HG03558 (cell line): ENCODE results near the gene PPARD.
"Not testable (repeated sequence)": the region's sequence is repeated elsewhere in the genome, so short reads cannot be mapped to it uniquely, and the experiment has no call there.

ENCODE experiments used
- ATAC-seq: cut with Tn5 transposase; IDR thresholded peaks from one replicate; pipeline ENCODE4 v1.9.1; 2021; ENCODE audit warnings: moderate number of reproducible peaks; ENCODE audit not compliant: unreplicated experiment; ENCODE audit errors: extremely low read depth

Gene PPARD

DNA sequence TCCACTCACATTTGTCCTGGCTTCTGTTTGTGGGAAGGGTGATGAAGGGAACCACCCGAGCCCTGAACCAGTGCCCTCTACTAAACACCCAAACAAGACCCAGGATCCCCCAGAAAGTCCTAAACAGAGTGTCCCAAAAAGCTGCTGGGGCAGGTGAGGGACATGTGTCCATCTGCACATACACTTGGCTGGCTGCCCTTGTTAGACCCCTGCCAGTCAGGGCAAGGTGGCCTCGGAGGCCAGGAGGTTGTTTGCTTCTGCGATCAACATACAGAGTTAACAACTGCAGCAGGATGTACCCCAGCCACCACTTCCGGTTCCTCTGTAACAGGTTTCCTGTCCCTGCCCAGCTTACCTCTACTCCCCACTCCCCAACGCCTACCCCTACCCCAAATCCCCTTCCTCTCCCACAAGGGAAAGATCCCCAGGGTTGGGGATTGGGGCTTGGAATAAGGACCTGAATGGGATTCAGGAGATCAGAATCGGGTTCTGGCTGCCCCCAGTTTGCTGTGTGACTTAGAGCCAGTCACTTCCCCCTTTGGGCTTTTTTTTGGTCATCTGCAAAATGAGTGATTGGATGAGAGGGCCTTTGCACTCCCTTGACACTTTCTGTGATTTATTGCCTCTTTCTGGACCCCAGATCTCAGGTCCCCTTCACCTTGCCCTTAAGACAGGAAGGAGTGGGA is 30.8 kb upstream of the PPARD start:
- no peak for ATAC-seq

DNA sequence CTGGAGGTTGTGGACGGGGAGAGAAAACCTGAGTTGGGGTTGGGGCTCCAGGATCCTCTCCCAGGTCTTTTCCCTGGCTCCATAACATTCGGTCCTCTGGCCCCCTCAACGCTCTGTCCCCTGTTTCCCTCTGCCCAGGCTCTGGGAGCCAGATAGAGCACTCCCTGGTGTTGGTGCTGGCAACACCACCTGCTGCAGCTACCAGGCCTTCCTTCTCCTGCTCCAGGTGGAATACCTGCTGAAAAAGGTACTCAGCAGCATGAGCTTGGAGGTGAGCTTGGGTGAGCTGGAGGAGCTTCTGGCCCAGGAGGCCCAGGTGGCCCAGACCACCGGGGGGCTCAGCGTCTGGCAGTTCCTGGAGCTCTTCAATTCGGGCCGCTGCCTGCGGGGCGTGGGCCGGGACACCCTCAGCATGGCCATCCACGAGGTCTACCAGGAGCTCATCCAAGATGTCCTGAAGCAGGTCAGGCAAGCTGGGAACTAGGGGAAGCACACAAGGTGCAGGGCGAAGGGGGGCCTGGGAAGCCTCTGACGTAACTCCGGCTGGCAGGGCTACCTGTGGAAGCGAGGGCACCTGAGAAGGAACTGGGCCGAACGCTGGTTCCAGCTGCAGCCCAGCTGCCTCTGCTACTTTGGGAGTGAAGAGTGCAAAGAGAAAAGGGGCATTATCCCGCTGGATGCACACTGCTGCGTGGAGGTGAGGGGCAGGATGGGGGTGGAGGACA is 30.1 kb upstream of the PPARD start:
- ATAC-seq = no peak

DNA sequence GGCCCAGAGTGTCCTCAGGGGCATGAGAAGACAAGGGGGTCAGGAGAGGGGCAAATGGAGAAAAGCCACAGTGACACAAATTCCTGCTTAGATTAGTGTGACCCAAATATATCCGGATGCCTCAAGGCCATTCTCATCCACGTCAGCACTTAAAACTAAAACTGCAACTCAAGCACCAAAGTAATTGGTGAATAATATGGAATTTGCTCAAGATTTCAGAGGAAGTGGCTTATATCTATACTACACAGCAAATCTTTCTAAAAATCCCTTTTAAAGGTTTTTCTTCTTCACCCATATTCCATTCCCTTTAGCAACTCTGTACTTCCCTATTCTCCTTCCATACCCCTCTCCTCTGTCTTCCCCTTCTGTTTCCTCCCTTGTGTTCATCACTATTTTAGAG is 29.6 kb upstream of the PPARD start:
- ATAC-seq = no peak

DNA sequence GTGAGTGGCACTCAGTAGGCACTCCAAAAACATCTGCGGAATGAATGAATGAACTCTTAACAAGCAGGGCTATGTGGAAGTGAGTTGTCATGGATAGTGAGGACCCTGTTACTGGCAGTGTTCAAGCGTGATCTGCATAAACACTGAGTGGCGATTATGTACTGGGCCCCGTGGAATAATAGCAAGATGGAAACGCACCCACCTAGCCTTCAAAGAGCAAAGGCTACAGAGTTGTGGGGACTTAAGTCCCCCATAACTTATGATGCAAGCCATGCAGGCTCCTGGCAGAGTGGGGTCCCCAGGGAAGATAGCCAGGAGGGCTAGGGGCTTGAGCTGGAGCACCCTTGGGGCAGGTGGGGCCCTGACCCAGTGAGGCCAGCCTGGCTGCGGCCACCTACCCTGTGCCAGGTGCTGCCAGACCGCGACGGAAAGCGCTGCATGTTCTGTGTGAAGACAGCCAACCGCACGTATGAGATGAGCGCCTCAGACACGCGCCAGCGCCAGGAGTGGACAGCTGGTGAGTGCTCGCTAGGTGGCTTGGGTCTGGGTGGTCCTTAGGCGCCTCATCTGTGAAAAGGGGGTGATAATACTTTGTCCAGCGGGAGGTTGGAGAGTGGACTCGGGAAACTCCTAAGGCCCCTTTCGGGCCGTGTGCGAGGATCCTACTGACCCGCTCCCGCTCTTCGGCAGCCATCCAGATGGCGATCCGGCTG is 24.7 kb upstream of the PPARD start:
- no peak for ATAC-seq

DNA sequence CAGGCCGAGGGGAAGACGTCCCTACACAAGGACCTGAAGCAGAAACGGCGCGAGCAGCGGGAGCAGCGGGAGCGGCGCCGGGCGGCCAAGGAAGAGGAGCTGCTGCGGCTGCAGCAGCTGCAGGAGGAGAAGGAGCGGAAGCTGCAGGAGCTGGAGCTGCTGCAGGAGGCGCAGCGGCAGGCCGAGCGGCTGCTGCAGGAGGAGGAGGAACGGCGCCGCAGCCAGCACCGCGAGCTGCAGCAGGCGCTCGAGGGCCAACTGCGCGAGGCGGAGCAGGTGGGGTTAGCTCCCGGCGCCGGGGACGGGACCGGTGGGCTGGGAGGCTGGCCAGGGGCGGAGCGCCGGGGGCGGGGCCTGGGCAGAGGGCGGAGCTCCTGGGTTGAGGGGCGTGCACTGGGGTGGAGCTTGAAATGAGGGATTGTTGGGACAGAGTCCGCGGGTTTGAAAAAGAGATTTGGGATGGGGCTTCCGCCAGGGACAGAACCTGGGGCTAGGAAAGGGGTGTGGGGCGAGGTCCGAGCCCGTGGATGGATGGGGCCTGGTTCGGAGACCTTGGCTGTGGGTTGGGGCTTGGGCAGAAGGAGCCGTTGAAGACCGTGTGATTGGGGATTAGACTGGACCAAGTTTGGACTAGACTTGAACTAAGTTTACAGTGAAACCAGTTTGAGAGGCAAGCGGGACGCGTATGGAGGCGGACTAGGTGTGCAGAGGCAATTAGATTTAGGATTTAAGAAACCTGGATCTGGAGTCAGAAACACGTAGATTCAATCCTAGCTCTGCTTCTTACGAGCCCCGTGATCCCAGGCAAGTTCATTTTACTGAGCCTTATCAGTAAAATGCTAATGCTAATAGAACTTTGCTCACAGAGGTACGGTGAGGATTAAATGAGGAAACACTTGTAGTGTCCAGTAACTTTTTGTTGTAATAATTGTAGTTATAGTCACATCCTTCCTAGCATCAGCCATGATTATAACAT is 23.9 kb upstream of the PPARD start:
- no peak for ATAC-seq

DNA sequence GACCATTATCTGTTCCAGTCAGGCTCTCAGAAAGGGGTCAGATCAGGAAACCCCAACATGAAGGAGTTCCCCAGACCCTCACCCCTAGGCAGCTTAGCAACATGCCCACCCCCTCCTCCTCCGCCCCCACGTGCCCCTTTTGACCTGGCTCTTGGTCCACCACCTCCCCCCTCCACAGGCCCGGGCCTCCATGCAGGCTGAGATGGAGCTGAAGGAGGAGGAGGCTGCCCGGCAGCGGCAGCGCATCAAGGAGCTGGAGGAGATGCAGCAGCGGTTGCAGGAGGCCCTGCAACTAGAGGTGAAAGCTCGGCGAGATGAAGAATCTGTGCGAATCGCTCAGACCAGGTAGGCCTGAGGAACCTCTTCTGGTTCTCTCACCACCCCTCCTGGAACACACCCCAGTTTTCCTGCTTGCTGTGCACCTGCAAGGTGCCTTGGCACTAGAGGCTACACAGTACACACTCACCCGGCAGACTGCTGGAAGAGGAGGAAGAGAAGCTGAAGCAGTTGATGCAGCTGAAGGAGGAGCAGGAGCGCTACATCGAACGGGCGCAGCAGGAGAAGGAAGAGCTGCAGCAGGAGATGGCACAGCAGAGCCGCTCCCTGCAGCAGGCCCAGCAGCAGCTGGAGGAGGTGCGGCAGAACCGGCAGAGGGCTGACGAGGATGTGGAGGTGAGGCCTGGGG is 22.9 kb upstream of the PPARD start:
- ATAC-seq = no peak

DNA sequence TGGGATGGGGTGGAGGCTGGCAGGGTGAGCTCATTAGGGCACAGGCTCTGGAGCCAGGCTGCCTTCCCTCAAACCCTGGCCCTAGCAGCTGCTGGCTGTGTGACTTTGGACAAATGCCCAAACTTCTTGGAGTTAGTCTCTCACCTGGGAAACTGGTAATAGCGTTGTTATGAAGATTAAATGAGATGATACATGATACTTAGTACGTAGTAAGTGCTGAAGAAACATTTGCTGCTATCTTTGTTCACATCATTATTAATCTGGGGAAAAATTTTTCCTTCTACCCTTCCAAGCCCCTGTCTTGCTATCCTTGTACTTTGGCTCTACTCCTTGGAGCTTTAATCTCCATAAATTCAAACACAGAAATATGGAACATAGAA is 22.3 kb upstream of the PPARD start:
- ATAC-seq = no peak

DNA sequence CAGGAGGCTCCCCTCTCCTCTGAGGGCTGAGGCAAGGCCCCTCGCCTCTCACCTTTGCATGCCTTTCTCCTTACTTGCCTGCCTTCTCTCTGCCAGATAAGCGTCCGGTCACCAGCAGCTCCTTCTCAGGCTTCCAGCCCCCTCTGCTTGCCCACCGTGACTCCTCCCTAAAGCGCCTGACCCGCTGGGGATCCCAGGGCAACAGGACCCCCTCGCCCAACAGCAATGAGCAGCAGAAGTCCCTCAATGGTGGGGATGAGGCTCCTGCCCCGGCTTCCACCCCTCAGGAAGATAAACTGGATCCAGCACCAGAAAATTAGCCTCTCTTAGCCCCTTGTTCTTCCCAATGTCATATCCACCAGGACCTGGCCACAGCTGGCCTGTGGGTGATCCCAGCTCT is 21.3 kb upstream of the PPARD start:
- no peak for ATAC-seq

DNA sequence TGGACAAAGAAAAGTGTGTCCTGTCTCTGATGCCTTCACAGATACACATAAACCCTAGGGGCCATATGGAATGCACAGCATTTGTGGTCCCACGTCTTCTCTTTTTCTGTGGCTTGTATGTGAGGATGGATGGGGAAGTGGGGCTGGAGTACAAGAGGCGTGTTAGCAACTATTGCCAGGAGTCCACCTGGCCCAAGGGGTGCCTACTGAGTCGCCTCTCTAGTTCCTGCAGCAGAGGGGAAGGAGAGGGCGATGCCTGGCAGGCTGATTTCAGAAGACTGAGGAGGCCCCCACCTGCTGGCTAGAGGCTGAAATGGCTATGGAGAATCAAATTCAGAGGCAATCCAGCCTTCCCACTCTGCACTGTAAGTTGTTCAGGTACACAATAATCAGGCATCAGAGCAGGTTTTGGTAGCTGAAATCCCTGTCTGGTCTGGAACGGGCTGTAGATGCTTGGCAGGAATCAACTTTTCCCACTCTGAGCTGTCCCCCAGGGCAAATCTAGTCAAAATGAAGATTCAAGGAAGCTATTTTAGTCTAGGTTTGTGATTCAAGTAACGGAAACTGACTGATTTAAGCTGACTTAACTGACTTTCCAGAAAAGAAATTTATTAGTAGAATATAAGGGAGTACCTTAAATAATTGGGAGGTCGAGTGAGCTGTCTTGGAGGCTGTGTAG is 14.9 kb upstream of the PPARD start:
- ATAC-seq = no peak

DNA sequence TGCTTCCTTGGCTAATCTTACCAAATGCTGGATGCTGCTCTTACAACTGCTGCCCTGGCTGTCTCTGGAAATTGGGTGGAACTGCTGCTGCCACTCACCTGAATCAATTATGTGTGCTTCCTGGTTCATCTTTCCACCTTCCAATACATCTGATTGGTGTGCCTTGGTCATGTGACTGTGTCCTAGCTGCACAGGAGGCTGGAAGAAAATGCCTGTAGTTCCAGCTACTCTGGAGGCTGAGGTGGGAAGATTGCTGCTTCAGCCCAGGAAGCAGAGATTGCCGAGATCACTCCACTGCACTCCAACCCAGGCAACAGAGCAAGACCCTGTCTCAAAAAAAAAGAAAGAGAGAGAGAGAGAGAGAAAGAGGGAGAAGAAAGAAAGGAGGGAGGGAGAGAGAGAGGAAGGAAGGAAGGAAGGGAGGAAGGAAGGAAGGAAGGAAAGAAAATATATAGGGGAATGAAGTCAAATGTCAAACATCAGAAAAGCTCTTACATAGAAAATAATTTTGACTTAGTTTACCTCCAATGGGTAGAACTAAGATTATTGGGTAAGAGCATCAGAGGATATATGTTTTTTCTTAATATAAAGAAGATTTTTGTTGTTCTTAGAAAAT is 14.1 kb upstream of the PPARD start:
- ATAC-seq = no peak

DNA sequence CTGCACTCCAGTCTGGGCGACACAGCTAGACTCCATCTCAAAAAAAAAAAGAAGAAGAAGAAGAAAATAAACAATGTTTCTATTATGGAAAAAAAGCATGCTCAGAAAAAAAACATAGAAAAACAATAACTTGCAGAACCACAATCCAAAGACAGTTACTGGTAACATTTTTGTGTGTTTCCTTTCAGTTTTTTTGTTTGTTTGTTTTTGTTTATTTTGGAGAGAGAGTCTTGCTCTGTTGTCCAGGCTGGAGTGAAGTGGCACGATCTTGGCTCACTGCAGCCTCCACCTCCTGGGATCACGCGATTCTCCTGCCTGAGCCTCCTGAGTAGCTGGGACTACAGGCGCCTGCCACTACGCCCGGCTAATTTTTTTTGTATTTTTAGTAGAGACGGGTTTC is 13.4 kb upstream of the PPARD start:
- not testable (repeated sequence) for ATAC-seq

DNA sequence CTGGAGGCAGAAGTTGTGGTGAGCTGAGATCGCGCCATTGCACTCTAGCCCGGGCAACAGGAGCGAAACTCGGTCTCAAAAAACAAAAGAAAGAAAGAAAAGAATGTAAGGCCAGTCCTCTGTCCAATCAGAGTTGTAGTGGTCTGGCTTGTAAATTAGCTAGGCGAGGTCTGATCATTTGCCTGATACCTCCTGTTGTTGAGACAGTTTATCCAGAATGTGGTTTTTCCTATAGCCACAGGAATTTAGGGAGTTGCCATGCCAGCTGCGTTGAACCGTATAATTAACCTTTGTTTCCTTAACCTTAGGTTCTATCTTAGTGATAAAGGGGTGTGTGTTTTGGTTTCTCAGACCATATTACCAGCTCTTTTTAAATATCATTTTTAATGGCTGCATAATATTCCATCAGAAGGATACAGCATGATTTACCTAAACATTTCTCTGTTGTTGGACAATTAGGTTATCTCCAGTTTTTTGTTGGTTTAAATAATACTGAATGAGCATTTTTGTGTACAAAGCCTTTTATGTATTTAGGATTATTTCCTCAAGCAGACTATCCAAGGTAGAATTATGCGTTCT is 11.7 kb upstream of the PPARD start:
- no peak for ATAC-seq

- ATAC-seq = not testable (repeated sequence)
These were observed 10.1 kb upstream of the PPARD start for GRCh38 chr6:35332074-35332887.

GRCh38 chr6:35341557-35341956 is 801 bp upstream of the PPARD start:
- no peak for ATAC-seq

- ATAC-seq = no peak
These were observed 905 bp downstream of the PPARD start for GRCh38 chr6:35343092-35343834.

- no peak for ATAC-seq
These were observed 1.6 kb downstream of the PPARD start for GRCh38 chr6:35343835-35344550.
